WTC11 (cell line): Measurements from ENCODE around the gene NUP98. TPM values are rescaled to one million over a fixed set of nuclear protein-coding genes. Genes with fewer than 3 reads are reported as not detected.

Source experiments
- ATAC-seq: fragments of 200-7000 bp; cut with Tn5 transposase; 2 replicates; pipeline ENCODE4 v1.10.0; 2021; ENCODE audit warnings: mild to moderate bottlenecking, moderate library complexity
- CTCF ChIA-PET: fragments of 300-600 bp; sonication (Branson Sonifier 250); formaldehyde crosslinking; loops from one replicate; lab custom pipeline; 2021; ENCODE audit warnings: antibody characterized with exemption; lab: Charles Lee
- POLR2A ChIA-PET: fragments of 350-600 bp; sonication (Branson Sonifier 250); formaldehyde crosslinking; loops from one replicate; lab custom pipeline; 2021; ENCODE audit warnings: antibody characterized with exemption; lab: Charles Lee
- DNase-seq: peaks from one replicate; pipeline ENCODE4 v3.0.0; 2021; ENCODE audit warnings: low spot score
- H3K27ac Mint-ChIP-seq: 2 replicates; pipeline ENCODE4 v1.8.0; 2021; ENCODE audit warnings: mixed read lengths
- H3K27me3 Mint-ChIP-seq: 2 replicates; pipeline ENCODE4 v1.8.0; 2021; ENCODE audit warnings: low read depth, mild to moderate bottlenecking, moderate library complexity, mixed read lengths
- H3K36me3 Mint-ChIP-seq: 2 replicates; pipeline ENCODE4 v1.8.0; 2021; ENCODE audit warnings: mixed read lengths
- H3K4me1 Mint-ChIP-seq: 2 replicates; pipeline ENCODE4 v1.8.0; 2022; ENCODE audit warnings: mixed read lengths
- H3K4me3 Mint-ChIP-seq: 2 replicates; pipeline ENCODE4 v1.8.0; 2021; ENCODE audit warnings: mild to moderate bottlenecking, moderate library complexity, mixed read lengths
- H3K9me3 Mint-ChIP-seq: 2 replicates; pipeline ENCODE4 v1.8.0; 2021; ENCODE audit warnings: mixed read lengths
- E2F4 ChIP-seq: sonication (generic); formaldehyde crosslinking; IDR thresholded peaks from 2 replicates; pipeline ENCODE4 v1.8.1; 2022; ENCODE audit warnings: low read depth, mild to moderate bottlenecking, moderate library complexity, missing genetic modification reagents, borderline replicate concordance
- E2F5 ChIP-seq: sonication (generic); formaldehyde crosslinking; IDR thresholded peaks from 2 replicates; pipeline ENCODE4 v1.8.1; 2022; ENCODE audit warnings: mild to moderate bottlenecking, moderate library complexity, missing genetic modification reagents
- ELF4 ChIP-seq: sonication (generic); formaldehyde crosslinking; IDR thresholded peaks from 2 replicates; pipeline ENCODE4 v1.8.1; 2022; ENCODE audit warnings: low read depth, mild to moderate bottlenecking, moderate library complexity, missing genetic modification reagents
- NFATC4 ChIP-seq: fragments of 250-450 bp; sonication (Bioruptor Pico); IDR thresholded peaks from 2 replicates; pipeline ENCODE4 v1.9.0; 2021; ENCODE audit warnings: mild to moderate bottlenecking
- NFE2L1 ChIP-seq: sonication (generic); formaldehyde crosslinking; IDR thresholded peaks from 2 replicates; pipeline ENCODE4 v1.8.1; 2023; ENCODE audit warnings: missing genetic modification reagents
- SOX15 ChIP-seq: fragments of 250-450 bp; sonication (Bioruptor Pico); IDR thresholded peaks from 2 replicates; pipeline ENCODE4 v1.9.0; 2021; ENCODE audit warnings: mild to moderate bottlenecking
- TEAD4 ChIP-seq: sonication (generic); formaldehyde crosslinking; IDR thresholded peaks from 2 replicates; pipeline ENCODE4 v1.8.0; 2022; ENCODE audit warnings: mild to moderate bottlenecking, missing genetic modification reagents
- ZNF317 ChIP-seq: sonication (generic); formaldehyde crosslinking; IDR thresholded peaks from 2 replicates; pipeline ENCODE4 v1.8.1; 2023; ENCODE audit warnings: low read depth, mild to moderate bottlenecking, moderate library complexity, missing genetic modification reagents, borderline replicate concordance
- ZNF423 ChIP-seq: fragments of 250-450 bp; sonication (Bioruptor Pico); IDR thresholded peaks from 2 replicates; pipeline ENCODE4 v2.1.2; 2022; ENCODE audit warnings: mild to moderate bottlenecking, moderate library complexity
- total RNA-seq: library from RNA; stranded (reverse); gene quantifications from 3 replicates; pipeline ENCODE4 v1.2.3, GENCODE V29; 2021
- TF ChIP-seq, protein P1 (sequence below): sonication (generic); formaldehyde crosslinking; IDR thresholded peaks from 2 replicates; pipeline ENCODE4 v1.8.0; 2022; ENCODE audit warnings: mild to moderate bottlenecking, missing genetic modification reagents
- TF ChIP-seq, protein P2 (sequence below): sonication (generic); formaldehyde crosslinking; IDR thresholded peaks from 2 replicates; pipeline ENCODE4 v1.8.1; 2023; ENCODE audit warnings: mild to moderate bottlenecking, moderate library complexity, missing genetic modification reagents
- TF ChIP-seq, protein P3 (sequence below): fragments of 250-450 bp; sonication (Bioruptor Pico); IDR thresholded peaks from 2 replicates; pipeline ENCODE4 v1.9.0; 2021; ENCODE audit warnings: moderate library complexity, mild to moderate bottlenecking, inconsistent platforms, borderline replicate concordance
- TF ChIP-seq, protein P4 (sequence below): sonication (generic); formaldehyde crosslinking; IDR thresholded peaks from 2 replicates; pipeline ENCODE4 v1.8.0; 2023; ENCODE audit warnings: missing genetic modification reagents, mild to moderate bottlenecking, borderline replicate concordance
- TF ChIP-seq, protein P5 (sequence below): sonication (generic); formaldehyde crosslinking; IDR thresholded peaks from 2 replicates; pipeline ENCODE4 v1.8.0; 2022; ENCODE audit warnings: missing genetic modification reagents

The NUP98 gene
- total RNA-seq, 1 experiment from 2014 or later, result 81.4 TPM

GRCh38 chr11:3831378-3832239 lies 34.3 kb upstream of the NUP98 start:
- peaks cover 47% of the 10 kb centered on the region for H3K4me1 Mint-ChIP-seq
- no peaks in the 10 kb centered on the region for H3K27me3 Mint-ChIP-seq
- H3K27ac Mint-ChIP-seq, result 0 out of 2 replicates have a peak overlapping the region, but pooled peaks have one; percentile 5
- H3K4me3 Mint-ChIP-seq, result no peak overlapping the region
- ChIA-PET CTCF (interaction anchor here (0.6 to 4.4 kb wide), 3 partner anchors 9 to 176 kb away, joined by 3 to 23 read pairs (median 3); partner anchors contain the start of gene RHOG), POLR2A (no interaction called here)
- peaks cover 32% of the 10 kb centered on the region for H3K36me3 Mint-ChIP-seq
- H3K9me3 Mint-ChIP-seq, result no peaks in the 10 kb centered on the region
- no peak for ATAC-seq
- TF ChIP-seq, protein P1, sequence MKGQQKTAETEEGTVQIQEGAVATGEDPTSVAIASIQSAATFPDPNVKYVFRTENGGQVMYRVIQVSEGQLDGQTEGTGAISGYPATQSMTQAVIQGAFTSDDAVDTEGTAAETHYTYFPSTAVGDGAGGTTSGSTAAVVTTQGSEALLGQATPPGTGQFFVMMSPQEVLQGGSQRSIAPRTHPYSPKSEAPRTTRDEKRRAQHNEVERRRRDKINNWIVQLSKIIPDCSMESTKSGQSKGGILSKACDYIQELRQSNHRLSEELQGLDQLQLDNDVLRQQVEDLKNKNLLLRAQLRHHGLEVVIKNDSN (CRISPR knock-in tag), result no peak
- TF ChIP-seq, protein P2, sequence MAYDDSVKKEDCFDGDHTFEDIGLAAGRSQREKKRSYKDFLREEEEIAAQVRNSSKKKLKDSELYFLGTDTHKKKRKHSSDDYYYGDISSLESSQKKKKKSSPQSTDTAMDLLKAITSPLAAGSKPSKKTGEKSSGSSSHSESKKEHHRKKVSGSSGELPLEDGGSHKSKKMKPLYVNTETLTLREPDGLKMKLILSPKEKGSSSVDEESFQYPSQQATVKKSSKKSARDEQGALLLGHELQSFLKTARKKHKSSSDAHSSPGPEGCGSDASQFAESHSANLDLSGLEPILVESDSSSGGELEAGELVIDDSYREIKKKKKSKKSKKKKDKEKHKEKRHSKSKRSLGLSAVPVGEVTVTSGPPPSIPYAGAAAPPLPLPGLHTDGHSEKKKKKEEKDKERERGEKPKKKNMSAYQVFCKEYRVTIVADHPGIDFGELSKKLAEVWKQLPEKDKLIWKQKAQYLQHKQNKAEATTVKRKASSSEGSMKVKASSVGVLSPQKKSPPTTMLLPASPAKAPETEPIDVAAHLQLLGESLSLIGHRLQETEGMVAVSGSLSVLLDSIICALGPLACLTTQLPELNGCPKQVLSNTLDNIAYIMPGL (CRISPR knock-in tag), result no peak
- TF ChIP-seq TEAD4 (CRISPR knock-in tag) (no peak), ZNF423 (CRISPR knock-in tag) (no peak), E2F4 (CRISPR knock-in tag) (no peak), ZNF317 (CRISPR knock-in tag) (0 out of 2 replicates have a peak, but pooled peaks have one; percentile 51), SOX15 (CRISPR knock-in tag) (no peak)
- TF ChIP-seq, protein P3, sequence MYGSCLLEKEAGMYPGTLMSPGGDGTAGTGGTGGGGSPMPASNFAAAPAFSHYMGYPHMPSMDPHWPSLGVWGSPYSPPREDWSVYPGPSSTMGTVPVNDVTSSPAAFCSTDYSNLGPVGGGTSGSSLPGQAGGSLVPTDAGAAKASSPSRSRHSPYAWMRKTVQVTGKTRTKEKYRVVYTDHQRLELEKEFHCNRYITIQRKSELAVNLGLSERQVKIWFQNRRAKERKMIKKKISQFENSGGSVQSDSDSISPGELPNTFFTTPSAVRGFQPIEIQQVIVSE, result no peak
- no peak for DNase-seq

GRCh38 chr11:3830730-3831129 lies 33.4 kb upstream of the NUP98 start:
- no peak overlapping the region for H3K27ac Mint-ChIP-seq
- H3K36me3 Mint-ChIP-seq, result peaks cover 37% of the 10 kb centered on the region
- no peak for DNase-seq
- H3K9me3 Mint-ChIP-seq, result no peaks in the 10 kb centered on the region
- H3K4me3 Mint-ChIP-seq, result no peak overlapping the region
- ChIA-PET CTCF (interaction anchor here (0.6 to 4.4 kb wide), 3 partner anchors 10 to 175 kb away, joined by 3 to 23 read pairs (median 3); partner anchors contain the start of gene RHOG), POLR2A (no interaction called here)
- H3K4me1 Mint-ChIP-seq, result peaks cover 50% of the 10 kb centered on the region
- no peaks in the 10 kb centered on the region for H3K27me3 Mint-ChIP-seq
- no peak for ATAC-seq
- TF ChIP-seq NFATC4 (CRISPR knock-in tag), result no peak
- TF ChIP-seq, protein P4, sequence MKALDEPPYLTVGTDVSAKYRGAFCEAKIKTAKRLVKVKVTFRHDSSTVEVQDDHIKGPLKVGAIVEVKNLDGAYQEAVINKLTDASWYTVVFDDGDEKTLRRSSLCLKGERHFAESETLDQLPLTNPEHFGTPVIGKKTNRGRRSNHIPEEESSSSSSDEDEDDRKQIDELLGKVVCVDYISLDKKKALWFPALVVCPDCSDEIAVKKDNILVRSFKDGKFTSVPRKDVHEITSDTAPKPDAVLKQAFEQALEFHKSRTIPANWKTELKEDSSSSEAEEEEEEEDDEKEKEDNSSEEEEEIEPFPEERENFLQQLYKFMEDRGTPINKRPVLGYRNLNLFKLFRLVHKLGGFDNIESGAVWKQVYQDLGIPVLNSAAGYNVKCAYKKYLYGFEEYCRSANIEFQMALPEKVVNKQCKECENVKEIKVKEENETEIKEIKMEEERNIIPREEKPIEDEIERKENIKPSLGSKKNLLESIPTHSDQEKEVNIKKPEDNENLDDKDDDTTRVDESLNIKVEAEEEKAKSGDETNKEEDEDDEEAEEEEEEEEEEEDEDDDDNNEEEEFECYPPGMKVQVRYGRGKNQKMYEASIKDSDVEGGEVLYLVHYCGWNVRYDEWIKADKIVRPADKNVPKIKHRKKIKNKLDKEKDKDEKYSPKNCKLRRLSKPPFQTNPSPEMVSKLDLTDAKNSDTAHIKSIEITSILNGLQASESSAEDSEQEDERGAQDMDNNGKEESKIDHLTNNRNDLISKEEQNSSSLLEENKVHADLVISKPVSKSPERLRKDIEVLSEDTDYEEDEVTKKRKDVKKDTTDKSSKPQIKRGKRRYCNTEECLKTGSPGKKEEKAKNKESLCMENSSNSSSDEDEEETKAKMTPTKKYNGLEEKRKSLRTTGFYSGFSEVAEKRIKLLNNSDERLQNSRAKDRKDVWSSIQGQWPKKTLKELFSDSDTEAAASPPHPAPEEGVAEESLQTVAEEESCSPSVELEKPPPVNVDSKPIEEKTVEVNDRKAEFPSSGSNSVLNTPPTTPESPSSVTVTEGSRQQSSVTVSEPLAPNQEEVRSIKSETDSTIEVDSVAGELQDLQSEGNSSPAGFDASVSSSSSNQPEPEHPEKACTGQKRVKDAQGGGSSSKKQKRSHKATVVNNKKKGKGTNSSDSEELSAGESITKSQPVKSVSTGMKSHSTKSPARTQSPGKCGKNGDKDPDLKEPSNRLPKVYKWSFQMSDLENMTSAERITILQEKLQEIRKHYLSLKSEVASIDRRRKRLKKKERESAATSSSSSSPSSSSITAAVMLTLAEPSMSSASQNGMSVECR (CRISPR knock-in tag), result no peak
- TF ChIP-seq, protein P5, sequence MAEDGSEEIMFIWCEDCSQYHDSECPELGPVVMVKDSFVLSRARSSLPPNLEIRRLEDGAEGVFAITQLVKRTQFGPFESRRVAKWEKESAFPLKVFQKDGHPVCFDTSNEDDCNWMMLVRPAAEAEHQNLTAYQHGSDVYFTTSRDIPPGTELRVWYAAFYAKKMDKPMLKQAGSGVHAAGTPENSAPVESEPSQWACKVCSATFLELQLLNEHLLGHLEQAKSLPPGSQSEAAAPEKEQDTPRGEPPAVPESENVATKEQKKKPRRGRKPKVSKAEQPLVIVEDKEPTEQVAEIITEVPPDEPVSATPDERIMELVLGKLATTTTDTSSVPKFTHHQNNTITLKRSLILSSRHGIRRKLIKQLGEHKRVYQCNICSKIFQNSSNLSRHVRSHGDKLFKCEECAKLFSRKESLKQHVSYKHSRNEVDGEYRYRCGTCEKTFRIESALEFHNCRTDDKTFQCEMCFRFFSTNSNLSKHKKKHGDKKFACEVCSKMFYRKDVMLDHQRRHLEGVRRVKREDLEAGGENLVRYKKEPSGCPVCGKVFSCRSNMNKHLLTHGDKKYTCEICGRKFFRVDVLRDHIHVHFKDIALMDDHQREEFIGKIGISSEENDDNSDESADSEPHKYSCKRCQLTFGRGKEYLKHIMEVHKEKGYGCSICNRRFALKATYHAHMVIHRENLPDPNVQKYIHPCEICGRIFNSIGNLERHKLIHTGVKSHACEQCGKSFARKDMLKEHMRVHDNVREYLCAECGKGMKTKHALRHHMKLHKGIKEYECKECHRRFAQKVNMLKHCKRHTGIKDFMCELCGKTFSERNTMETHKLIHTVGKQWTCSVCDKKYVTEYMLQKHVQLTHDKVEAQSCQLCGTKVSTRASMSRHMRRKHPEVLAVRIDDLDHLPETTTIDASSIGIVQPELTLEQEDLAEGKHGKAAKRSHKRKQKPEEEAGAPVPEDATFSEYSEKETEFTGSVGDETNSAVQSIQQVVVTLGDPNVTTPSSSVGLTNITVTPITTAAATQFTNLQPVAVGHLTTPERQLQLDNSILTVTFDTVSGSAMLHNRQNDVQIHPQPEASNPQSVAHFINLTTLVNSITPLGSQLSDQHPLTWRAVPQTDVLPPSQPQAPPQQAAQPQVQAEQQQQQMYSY (CRISPR knock-in tag), result no peak
- TF ChIP-seq ELF4 (CRISPR knock-in tag), result no peak
- no peak for TF ChIP-seq E2F5 (CRISPR knock-in tag)
- TF ChIP-seq NFE2L1 (CRISPR knock-in tag), result no peak
- TF ChIP-seq, protein P2 (CRISPR knock-in tag), result no peak
